Endodermal cell (in vitro differentiated cells): ENCODE data around the gene B3GALNT1. TPM values are rescaled to one million over a fixed set of nuclear protein-coding genes. Genes with fewer than 3 reads are reported as not detected.

ENCODE experiments used
- DNase-seq: peaks from one replicate; pipeline ENCODE4 v3.0.0-alpha.2; 2017
- H3K27ac ChIP-seq: 2 replicates; pipeline ENCODE4 v1.5.1; 2013; ENCODE audit warnings: mild to moderate bottlenecking, low read depth, low read length, moderate library complexity
- H3K27me3 ChIP-seq: 2 replicates; pipeline ENCODE4 v1.6.1; 2013; ENCODE audit warnings: mild to moderate bottlenecking, low read length, moderate library complexity; ENCODE audit not compliant: insufficient read depth, control insufficient read depth, poor library complexity, severe bottlenecking
- H3K36me3 ChIP-seq: 2 replicates; pipeline ENCODE4 v1.7.0; 2013; ENCODE audit warnings: mild to moderate bottlenecking, low read length, moderate library complexity; ENCODE audit not compliant: control insufficient read depth, insufficient read depth
- H3K4me1 ChIP-seq: one replicate; pipeline ENCODE4 v1.7.0; 2013; ENCODE audit warnings: low read length; ENCODE audit not compliant: control insufficient read depth, insufficient read depth
- H3K4me3 ChIP-seq: 2 replicates; pipeline ENCODE4 v1.5.1; 2013; ENCODE audit warnings: mild to moderate bottlenecking, low read length, moderate library complexity
- H3K9ac ChIP-seq: 2 replicates; pipeline ENCODE4 v1.6.1; 2013; ENCODE audit warnings: mild to moderate bottlenecking, low read length, moderate library complexity; ENCODE audit not compliant: poor library complexity, severe bottlenecking; ENCODE audit errors: extremely low read depth
- H3K9me3 ChIP-seq: 2 replicates; pipeline ENCODE4 v1.6.1; 2013; ENCODE audit warnings: mild to moderate bottlenecking, low read length, moderate library complexity; ENCODE audit not compliant: control insufficient read depth
- H3K27ac Mint-ChIP-seq: 2 replicates; pipeline ENCODE4 v1.8.0; 2020; ENCODE audit warnings: mixed read lengths
- H3K27me3 Mint-ChIP-seq: 2 replicates; pipeline ENCODE4 v1.8.0; 2021; ENCODE audit warnings: mild to moderate bottlenecking, mixed read lengths; ENCODE audit not compliant: insufficient read depth
- H3K36me3 Mint-ChIP-seq: 2 replicates; pipeline ENCODE4 v1.8.0; 2020; ENCODE audit warnings: low read depth, mixed read lengths
- H3K4me1 Mint-ChIP-seq: 2 replicates; pipeline ENCODE4 v1.8.0; 2020; ENCODE audit warnings: mixed read lengths
- H3K4me3 Mint-ChIP-seq: 2 replicates; pipeline ENCODE4 v1.8.0; 2020; ENCODE audit warnings: mild to moderate bottlenecking, moderate library complexity, mixed read lengths
- H3K9me3 Mint-ChIP-seq: 2 replicates; pipeline ENCODE4 v1.8.0; 2020; ENCODE audit warnings: mild to moderate bottlenecking, mixed read lengths
- CTCF ChIP-seq: fragments of 200-600 bp; sonication (generic); conservative IDR thresholded peaks from 2 replicates; pipeline ENCODE4 v1.5.0; 2021; ENCODE audit warnings: antibody characterized with exemption, mild to moderate bottlenecking
- WGBS, 2 experiments: methylation state at CpG; one replicate each; pipeline versions ENCODE4 v1.1.5 to v1.1.7; 2013; ENCODE audit warnings: missing lambda C conversion rate in 2 of 2, mixed read lengths in 1 of 2; ENCODE audit not compliant: insufficient coverage in 1 of 2, insufficient read length in 1 of 2; 5-methylcytosine and 5-hydroxymethylcytosine counted together
- total RNA-seq, 2 donors: library from RNA; stranded (reverse); fragmentation: NEBNext Ultra II Directional in 1 of 2; extraction: Animal tissue kit (Norgen Biotek cat#: 25700) in 1 of 2; gene quantifications; 2 replicates in 1 of 2; 3 replicates in 1 of 2; pipeline ENCODE4 v1.2.1, GENCODE V29; 2021

Gene B3GALNT1
- total RNA-seq, 2 donors from 2014 or later: 23.1 to 24.7 TPM

GRCh38 chr3:161108840-161109239 is 3.7 kb upstream of the B3GALNT1 start:
- Histone ChIP-seq H3K9me3 (no peaks in the 10 kb centered on the region), H3K4me1 (no peaks in the 10 kb centered on the region), H3K4me3 (no peak overlapping the region), H3K27ac (no peak overlapping the region), H3K9ac (no peak overlapping the region), H3K27me3 (peaks cover 15% of the 10 kb centered on the region), H3K36me3 (no peaks in the 10 kb centered on the region)
- WGBS, 2 experiments: 86 to 96% methylated on average over 1 of the region's 1 CpG
- peaks cover 9% of the 10 kb centered on the region for H3K27me3 Mint-ChIP-seq
- H3K9me3 Mint-ChIP-seq: peaks cover under 1% of the 10 kb centered on the region
- peaks cover 2% of the 10 kb centered on the region for H3K36me3 Mint-ChIP-seq
- H3K27ac Mint-ChIP-seq: no peak overlapping the region
- DNase-seq: no peak
- TF ChIP-seq CTCF: no peak
- H3K4me3 Mint-ChIP-seq: no peak overlapping the region
- peaks cover 4% of the 10 kb centered on the region for H3K4me1 Mint-ChIP-seq

DNA sequence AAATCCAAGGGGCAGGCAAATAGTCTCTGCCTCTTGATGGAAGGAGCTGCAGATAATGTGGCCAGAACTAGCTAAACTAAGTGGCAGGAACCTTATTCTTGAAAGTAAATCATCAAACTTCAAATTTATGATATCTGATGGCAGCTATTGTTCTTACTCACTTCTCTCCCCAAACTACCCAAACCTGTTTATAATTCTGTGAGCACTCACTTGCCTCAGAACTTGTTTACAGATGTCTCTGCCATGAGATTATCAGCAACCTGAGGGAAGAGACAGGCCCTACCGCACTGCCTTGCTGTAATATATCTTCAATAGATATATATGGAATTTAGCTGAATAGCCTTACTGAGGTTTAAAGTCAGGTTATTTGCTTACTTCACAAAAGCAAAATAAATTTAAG is 2.2 kb upstream of the B3GALNT1 start:
- H3K4me3 Mint-ChIP-seq: no peak overlapping the region
- Histone ChIP-seq H3K9me3 (no peaks in the 10 kb centered on the region), H3K9ac (no peak overlapping the region), H3K4me3 (no peak overlapping the region), H3K36me3 (no peaks in the 10 kb centered on the region), H3K27ac (no peak overlapping the region), H3K27me3 (peaks cover 22% of the 10 kb centered on the region), H3K4me1 (no peaks in the 10 kb centered on the region)
- H3K27ac Mint-ChIP-seq: no peak overlapping the region
- H3K9me3 Mint-ChIP-seq: no peaks in the 10 kb centered on the region
- peaks cover 4% of the 10 kb centered on the region for H3K4me1 Mint-ChIP-seq
- H3K36me3 Mint-ChIP-seq: peaks cover 14% of the 10 kb centered on the region
- H3K27me3 Mint-ChIP-seq: peaks cover 10% of the 10 kb centered on the region
- 100% methylated on average over 1 of the region's 1 CpG; no CpG with 5 or more reads in 1 of the 2 experiments for WGBS, 2 experiments
- TF ChIP-seq CTCF: no peak
- no peak for DNase-seq

DNA sequence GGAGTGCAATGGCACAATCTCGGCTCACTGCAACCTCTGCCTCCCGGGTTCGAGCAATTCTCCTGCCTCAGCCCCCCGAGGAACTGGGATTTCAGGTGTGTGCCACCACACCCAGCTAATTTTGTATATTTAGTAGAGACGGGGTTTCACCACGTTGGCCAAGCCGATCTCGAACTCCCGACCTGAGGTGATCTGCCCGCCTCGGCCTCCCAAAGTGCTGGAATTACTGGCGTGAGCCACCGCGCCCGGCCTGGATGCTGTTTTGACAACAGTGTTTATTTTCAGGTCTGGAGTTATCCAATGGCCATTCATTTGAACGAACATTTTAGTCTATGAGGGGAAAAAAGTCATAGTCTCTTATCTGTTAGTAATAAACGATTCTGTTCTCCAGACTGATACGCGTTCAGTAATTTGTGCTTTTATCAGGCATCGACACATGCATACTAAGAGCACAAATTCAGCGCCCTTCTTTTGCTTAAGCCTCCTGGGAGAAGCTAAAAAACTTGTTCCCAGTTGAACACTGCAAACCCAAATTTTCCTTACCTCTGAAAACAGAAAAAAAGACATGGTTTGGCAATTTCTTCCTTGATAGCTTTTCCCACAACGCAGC is 1.3 kb downstream of the B3GALNT1 start:
- H3K27me3 ChIP-seq: peaks cover 22% of the 10 kb centered on the region
- H3K9me3 Mint-ChIP-seq: no peaks in the 10 kb centered on the region
- no peaks in the 10 kb centered on the region for H3K4me1 ChIP-seq
- H3K36me3 Mint-ChIP-seq: peaks cover 33% of the 10 kb centered on the region
- no peak overlapping the region for H3K27ac ChIP-seq
- peaks cover 11% of the 10 kb centered on the region for H3K36me3 ChIP-seq
- peak overlapping the region; percentile 72 for H3K4me3 ChIP-seq
- no peak for TF ChIP-seq CTCF
- no peaks in the 10 kb centered on the region for H3K9me3 ChIP-seq
- H3K4me1 Mint-ChIP-seq: peaks cover 4% of the 10 kb centered on the region
- H3K4me3 Mint-ChIP-seq: peak overlapping the region; percentile 71
- peaks cover 10% of the 10 kb centered on the region for H3K27me3 Mint-ChIP-seq
- WGBS, 2 experiments: 94% methylated on average over 14 to 22 of the region's 22 CpGs
- H3K27ac Mint-ChIP-seq: peak overlapping the region; percentile 87
- peak overlapping the region; percentile 65 for H3K9ac ChIP-seq
- no peak for DNase-seq
